HG03135 (cell line): Measurements from ENCODE around the gene TNN.

Source experiments
- ATAC-seq: cut with Tn5 transposase; IDR thresholded peaks from one replicate; pipeline ENCODE4 v1.9.1; 2021; ENCODE audit warnings: mild to moderate bottlenecking, moderate library complexity; ENCODE audit not compliant: unreplicated experiment

TNN gene

GRCh38 chr1:175137369-175137768, 69.7 kb downstream of the TNN start:
- ATAC-seq: no peak

- ATAC-seq: no peak
These were observed 70.9 kb downstream of the TNN start for GRCh38 chr1:175138579-175138978.

- ATAC-seq: no peak
These were observed 78.4 kb downstream of the TNN start for GRCh38 chr1:175145899-175146528.

- ATAC-seq: peak; percentile 45
These were observed 79.0 kb downstream of the TNN start for GRCh38 chr1:175146529-175147213.

GRCh38 chr1:175147569-175147968, 79.9 kb downstream of the TNN start:
- ATAC-seq: no peak

- ATAC-seq: no peak
These were observed 80.4 kb downstream of the TNN start for GRCh38 chr1:175148068-175148467.

- ATAC-seq: no peak
These were observed 83.1 kb downstream of the TNN start for GRCh38 chr1:175150596-175151319.

- no peak for ATAC-seq
These were observed 84.5 kb downstream of the TNN start for GRCh38 chr1:175152006-175152652.

- ATAC-seq: no peak
These were observed 87.2 kb downstream of the TNN start for GRCh38 chr1:175154629-175155472.

GRCh38 chr1:175155473-175155856, 87.8 kb downstream of the TNN start:
- ATAC-seq: no peak

GRCh38 chr1:175155936-175156335, 88.3 kb downstream of the TNN start:
- ATAC-seq: no peak

GRCh38 chr1:175157200-175157599, 89.6 kb downstream of the TNN start:
- ATAC-seq: no peak

GRCh38 chr1:175158170-175158591, 90.5 kb downstream of the TNN start:
- ATAC-seq: no peak

- no peak for ATAC-seq
These were observed 95.3 kb downstream of the TNN start for GRCh38 chr1:175162955-175163354.

GRCh38 chr1:175163702-175164101, 96.1 kb downstream of the TNN start:
- no peak for ATAC-seq

GRCh38 chr1:175164751-175165150, 97.1 kb downstream of the TNN start:
- ATAC-seq: no peak

GRCh38 chr1:175166746-175167145, 99.1 kb downstream of the TNN start:
- ATAC-seq: no peak

- no peak for ATAC-seq
These were observed 100.2 kb downstream of the TNN start for GRCh38 chr1:175167861-175168260.

GRCh38 chr1:175168782-175169181, 101.1 kb downstream of the TNN start:
- no peak for ATAC-seq

- ATAC-seq: no peak
These were observed 101.8 kb downstream of the TNN start for GRCh38 chr1:175169286-175170018.
